ENCODE results near the gene SLC35F3. TPM values are rescaled to one million over a fixed set of nuclear protein-coding genes. Genes with fewer than 3 reads are reported as not detected.
A peak's percentile ranks its signal among the peaks of the same experiment; 100 is the strongest.

Gene SLC35F3
- total RNA-seq, 1 experiment from 2014 or later: 22.7 TPM

DNA sequence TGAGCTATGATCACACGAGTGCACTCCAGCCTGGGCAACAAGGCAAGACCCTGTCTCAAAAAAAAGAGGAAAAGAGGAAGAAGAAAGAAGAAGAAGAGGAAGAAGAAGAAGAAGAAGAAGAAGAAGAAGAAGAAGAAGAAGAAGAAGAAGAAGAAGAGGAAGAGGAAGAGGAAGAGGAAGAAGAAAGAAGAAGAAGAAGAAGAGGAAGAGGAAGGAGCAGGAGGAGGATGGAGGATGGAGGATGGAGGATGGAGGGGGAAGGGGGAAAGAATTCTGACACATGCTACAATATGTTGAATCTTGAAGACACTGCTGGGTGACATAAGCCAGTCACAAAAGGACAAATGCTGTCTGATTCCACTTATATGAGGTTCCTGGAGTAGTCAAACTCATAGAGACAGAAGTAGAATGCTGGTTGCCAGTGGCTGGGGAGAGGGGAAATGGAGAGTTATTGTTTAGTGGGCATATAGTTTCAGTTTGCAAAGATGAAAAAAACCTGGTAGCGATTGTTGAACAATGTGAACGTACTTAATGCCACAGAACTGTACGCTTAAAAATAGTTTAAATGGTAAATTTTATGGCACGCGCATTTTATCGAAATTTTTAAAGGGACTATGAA is 421.5 kb downstream of the SLC35F3 start:
- H3K9me3 ChIP-seq (ENCODE audit: low read depth, low read length, poor library complexity, severe bottlenecking): no peaks in the 10 kb centered on the region
- no peak overlapping the region for H3K4me3 ChIP-seq (ENCODE audit: low read depth, low read length, poor library complexity, severe bottlenecking)
- no peak for TF ChIP-seq EZH2 (IDR thresholded peaks at IDR 0.05; ENCODE audit: borderline replicate concordance, low read depth, low read length, poor library complexity, severe bottlenecking)
- TF ChIP-seq, protein P1, sequence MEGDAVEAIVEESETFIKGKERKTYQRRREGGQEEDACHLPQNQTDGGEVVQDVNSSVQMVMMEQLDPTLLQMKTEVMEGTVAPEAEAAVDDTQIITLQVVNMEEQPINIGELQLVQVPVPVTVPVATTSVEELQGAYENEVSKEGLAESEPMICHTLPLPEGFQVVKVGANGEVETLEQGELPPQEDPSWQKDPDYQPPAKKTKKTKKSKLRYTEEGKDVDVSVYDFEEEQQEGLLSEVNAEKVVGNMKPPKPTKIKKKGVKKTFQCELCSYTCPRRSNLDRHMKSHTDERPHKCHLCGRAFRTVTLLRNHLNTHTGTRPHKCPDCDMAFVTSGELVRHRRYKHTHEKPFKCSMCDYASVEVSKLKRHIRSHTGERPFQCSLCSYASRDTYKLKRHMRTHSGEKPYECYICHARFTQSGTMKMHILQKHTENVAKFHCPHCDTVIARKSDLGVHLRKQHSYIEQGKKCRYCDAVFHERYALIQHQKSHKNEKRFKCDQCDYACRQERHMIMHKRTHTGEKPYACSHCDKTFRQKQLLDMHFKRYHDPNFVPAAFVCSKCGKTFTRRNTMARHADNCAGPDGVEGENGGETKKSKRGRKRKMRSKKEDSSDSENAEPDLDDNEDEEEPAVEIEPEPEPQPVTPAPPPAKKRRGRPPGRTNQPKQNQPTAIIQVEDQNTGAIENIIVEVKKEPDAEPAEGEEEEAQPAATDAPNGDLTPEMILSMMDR (conservative IDR thresholded peaks at IDR 0.05; ENCODE audit: low read depth, low read length): no peak
- BruUV-seq (replicated peaks): no TSS peak
- ChIA-PET POLR2A (ENCODE audit: low non-redundant PET) (no interaction called here), CTCF (interaction anchor here (0.7 to 1.8 kb wide), 4 partner anchors 16 to 613 kb away, joined by 4 to 13 read pairs (median 8); no protein-coding TSS in a partner anchor)
- no peaks in the 10 kb centered on the region for H3K36me3 ChIP-seq (ENCODE audit: insufficient read depth, low read length, poor library complexity, severe bottlenecking)
- H3K4me1 ChIP-seq (ENCODE audit: insufficient read depth, low read length, poor library complexity, severe bottlenecking): peaks cover 5% of the 10 kb centered on the region
- no peak for DNase-seq (ENCODE audit: low spot score)
- no peaks in the 10 kb centered on the region for H3K27me3 ChIP-seq (replicated peaks; ENCODE audit: insufficient read depth, low read depth, low read length, poor library complexity)
- intact Hi-C loops (cut with micrococcal nuclease; ENCODE audit: unreplicated experiment): loop anchor here (2.0 to 5.0 kb wide), 2 partner anchors 171 to 199 kb away; no protein-coding TSS in a partner anchor
- no peak overlapping the region for H3K27ac ChIP-seq (ENCODE audit: low read depth, low read length, poor library complexity, severe bottlenecking)

DNA sequence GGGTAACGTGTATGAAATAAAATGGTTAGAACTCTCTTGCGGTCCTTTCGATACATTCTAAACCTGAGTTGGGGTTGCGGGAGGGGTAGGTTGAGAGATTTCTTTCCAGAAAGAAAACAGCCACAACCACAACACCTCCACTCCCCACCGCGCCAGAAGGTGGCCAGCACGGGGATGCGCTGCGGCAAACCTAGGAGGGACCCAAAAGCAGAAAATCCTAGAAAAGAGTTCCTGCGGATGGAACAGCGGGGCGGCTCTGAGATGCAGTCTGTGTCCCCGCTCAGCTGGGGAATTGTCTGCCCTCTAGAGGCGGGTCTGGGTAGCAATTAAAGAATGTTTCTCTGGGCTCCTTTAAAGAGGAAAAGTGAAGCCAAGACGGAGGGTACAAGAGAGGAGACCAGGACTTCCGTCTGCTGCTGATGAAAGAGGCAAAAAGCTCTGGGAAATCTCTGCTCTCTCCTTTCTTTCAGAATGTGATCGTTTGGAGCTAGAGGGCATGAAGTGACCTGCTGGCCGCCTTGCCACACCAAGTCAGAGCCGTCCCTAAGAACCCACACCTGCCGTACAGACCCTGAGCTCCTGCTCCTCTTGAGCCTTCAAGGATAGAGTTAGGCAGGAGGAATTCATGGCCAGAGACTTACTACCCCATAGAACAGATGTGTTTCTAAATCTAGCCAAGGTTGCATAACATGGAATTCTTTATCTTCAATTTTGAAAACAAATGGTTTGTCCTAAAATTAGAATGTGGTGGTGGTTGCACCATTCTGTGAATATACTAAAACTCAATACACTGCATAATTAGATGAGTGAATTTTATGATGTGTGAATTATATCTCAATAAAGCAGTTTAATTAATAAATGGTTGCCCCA is 422.3 kb downstream of the SLC35F3 start:
- Histone ChIP-seq H3K27ac (ENCODE audit: low read depth, low read length, poor library complexity, severe bottlenecking) (no peak overlapping the region), H3K36me3 (ENCODE audit: insufficient read depth, low read length, poor library complexity, severe bottlenecking) (no peaks in the 10 kb centered on the region), H3K27me3 (replicated peaks; ENCODE audit: insufficient read depth, low read depth, low read length, poor library complexity) (no peaks in the 10 kb centered on the region), H3K4me1 (ENCODE audit: insufficient read depth, low read length, poor library complexity, severe bottlenecking) (peaks cover 5% of the 10 kb centered on the region), H3K9me3 (ENCODE audit: low read depth, low read length, poor library complexity, severe bottlenecking) (no peaks in the 10 kb centered on the region), H3K4me3 (ENCODE audit: low read depth, low read length, poor library complexity, severe bottlenecking) (no peak overlapping the region)
- POLR2A ChIA-PET (ENCODE audit: low non-redundant PET): no interaction called here
- no TSS peak for BruUV-seq (replicated peaks)
- TF ChIP-seq, protein P1 (conservative IDR thresholded peaks at IDR 0.05; ENCODE audit: low read depth, low read length): peak; percentile 90
- TF ChIP-seq EZH2 (IDR thresholded peaks at IDR 0.05; ENCODE audit: borderline replicate concordance, low read depth, low read length, poor library complexity, severe bottlenecking): no peak
- peak; percentile 85 for DNase-seq (ENCODE audit: low spot score)
- CTCF ChIA-PET: interaction anchor here (1.0 to 1.8 kb wide), 2 partner anchors 17 to 114 kb away, joined by 4 to 9 read pairs; no protein-coding TSS in a partner anchor
- intact Hi-C loops (cut with micrococcal nuclease; ENCODE audit: unreplicated experiment): loop anchor here (2.0 to 5.0 kb wide), 2 partner anchors 172 to 199 kb away; no protein-coding TSS in a partner anchor

DNA sequence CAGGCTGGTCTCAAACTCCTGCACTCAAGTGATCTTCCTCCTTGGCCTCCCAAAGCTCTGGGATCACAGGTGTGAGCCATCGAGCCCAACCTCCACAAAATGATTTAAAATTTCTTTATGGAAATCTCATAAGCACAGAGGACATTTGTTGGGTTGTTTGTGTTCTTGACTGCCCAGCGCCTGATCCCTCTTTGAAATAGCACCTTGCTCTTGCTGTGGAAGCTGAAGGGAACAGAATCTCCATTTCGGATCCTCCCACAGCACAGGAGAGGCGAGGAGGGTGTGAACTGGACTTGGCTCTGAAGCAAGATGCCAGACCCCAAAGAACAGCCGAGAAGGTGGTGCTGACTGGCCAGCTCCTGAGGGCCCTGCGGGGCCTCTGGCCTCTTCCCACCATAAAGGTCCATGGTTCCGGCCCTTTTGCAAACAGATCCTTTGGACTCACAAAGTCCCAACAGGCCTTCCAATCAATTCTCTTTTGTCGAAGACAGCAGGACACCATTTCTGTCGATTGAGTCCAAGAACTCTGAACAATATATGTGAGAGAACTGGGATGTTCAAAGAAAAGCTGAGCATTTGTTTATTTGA is 423.2 kb downstream of the SLC35F3 start:
- BruUV-seq (replicated peaks): no TSS peak
- Histone ChIP-seq H3K36me3 (ENCODE audit: insufficient read depth, low read length, poor library complexity, severe bottlenecking) (no peaks in the 10 kb centered on the region), H3K4me3 (ENCODE audit: low read depth, low read length, poor library complexity, severe bottlenecking) (no peak overlapping the region), H3K27ac (ENCODE audit: low read depth, low read length, poor library complexity, severe bottlenecking) (no peak overlapping the region), H3K4me1 (ENCODE audit: insufficient read depth, low read length, poor library complexity, severe bottlenecking) (peaks cover 5% of the 10 kb centered on the region), H3K9me3 (ENCODE audit: low read depth, low read length, poor library complexity, severe bottlenecking) (no peaks in the 10 kb centered on the region), H3K27me3 (replicated peaks; ENCODE audit: insufficient read depth, low read depth, low read length, poor library complexity) (no peaks in the 10 kb centered on the region)
- no peak for DNase-seq (ENCODE audit: low spot score)
- CTCF ChIA-PET: interaction anchor here (0.6 kb wide), 1 partner anchor 8 kb away, joined by 3 read pairs; no protein-coding TSS in a partner anchor
- TF ChIP-seq EZH2 (IDR thresholded peaks at IDR 0.05; ENCODE audit: borderline replicate concordance, low read depth, low read length, poor library complexity, severe bottlenecking): no peak
- TF ChIP-seq, protein P1 (conservative IDR thresholded peaks at IDR 0.05; ENCODE audit: low read depth, low read length): no peak
- POLR2A ChIA-PET (ENCODE audit: low non-redundant PET): no interaction called here
- intact Hi-C loops (cut with micrococcal nuclease; ENCODE audit: unreplicated experiment): loop anchor here (2.0 to 5.0 kb wide), 2 partner anchors 173 to 200 kb away; no protein-coding TSS in a partner anchor
